ENCODE measurements around the gene CPN1. TPM values are rescaled to one million over a fixed set of nuclear protein-coding genes. Genes with fewer than 3 reads are reported as not detected.

CPN1 gene
- total and polyA plus RNA-seq, 2 of the 8 experiments (the other 6 are each of a cell fraction or from before 2014, with no cell fraction given), result 0.15 to 0.20 TPM

DNA sequence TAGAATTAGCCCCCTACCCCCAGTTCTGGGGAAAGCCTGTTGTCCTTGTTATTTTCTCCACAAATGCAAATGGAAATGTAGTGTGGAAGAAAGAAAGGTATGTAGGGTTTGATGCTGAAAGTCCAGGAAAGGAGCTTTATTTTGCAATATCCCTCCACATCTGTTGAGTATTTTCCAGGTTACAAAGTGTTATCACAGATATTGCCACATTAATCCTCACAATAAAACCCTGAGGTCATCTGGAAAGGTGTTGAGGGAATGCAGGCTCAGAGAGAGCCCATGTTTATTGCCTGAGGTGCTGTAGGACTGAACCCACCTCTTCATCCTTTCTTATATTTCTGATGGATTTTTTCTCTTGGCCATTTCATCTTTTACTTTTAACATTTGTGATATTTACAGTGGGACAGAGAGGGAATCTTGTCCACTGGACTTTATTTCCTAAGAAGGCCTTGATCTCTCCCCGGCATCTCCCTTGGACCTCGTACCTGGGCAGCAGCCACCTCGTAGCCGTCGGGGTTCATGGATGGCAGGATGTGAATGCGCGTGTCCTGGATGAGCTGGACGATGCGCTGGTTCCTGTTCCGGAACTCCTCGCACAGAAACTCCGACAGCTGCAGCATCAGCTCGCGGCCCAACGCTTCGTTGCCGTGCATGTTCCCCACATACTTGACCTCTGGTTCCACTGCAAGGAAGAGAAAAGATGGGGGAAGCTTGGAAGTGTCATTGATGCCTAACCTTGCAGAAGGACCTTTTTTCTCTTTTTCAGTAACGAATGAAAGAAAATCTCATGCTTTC lies 6.0 kb downstream of the CPN1 start (continued):
- TF ChIP-seq, protein P1, sequence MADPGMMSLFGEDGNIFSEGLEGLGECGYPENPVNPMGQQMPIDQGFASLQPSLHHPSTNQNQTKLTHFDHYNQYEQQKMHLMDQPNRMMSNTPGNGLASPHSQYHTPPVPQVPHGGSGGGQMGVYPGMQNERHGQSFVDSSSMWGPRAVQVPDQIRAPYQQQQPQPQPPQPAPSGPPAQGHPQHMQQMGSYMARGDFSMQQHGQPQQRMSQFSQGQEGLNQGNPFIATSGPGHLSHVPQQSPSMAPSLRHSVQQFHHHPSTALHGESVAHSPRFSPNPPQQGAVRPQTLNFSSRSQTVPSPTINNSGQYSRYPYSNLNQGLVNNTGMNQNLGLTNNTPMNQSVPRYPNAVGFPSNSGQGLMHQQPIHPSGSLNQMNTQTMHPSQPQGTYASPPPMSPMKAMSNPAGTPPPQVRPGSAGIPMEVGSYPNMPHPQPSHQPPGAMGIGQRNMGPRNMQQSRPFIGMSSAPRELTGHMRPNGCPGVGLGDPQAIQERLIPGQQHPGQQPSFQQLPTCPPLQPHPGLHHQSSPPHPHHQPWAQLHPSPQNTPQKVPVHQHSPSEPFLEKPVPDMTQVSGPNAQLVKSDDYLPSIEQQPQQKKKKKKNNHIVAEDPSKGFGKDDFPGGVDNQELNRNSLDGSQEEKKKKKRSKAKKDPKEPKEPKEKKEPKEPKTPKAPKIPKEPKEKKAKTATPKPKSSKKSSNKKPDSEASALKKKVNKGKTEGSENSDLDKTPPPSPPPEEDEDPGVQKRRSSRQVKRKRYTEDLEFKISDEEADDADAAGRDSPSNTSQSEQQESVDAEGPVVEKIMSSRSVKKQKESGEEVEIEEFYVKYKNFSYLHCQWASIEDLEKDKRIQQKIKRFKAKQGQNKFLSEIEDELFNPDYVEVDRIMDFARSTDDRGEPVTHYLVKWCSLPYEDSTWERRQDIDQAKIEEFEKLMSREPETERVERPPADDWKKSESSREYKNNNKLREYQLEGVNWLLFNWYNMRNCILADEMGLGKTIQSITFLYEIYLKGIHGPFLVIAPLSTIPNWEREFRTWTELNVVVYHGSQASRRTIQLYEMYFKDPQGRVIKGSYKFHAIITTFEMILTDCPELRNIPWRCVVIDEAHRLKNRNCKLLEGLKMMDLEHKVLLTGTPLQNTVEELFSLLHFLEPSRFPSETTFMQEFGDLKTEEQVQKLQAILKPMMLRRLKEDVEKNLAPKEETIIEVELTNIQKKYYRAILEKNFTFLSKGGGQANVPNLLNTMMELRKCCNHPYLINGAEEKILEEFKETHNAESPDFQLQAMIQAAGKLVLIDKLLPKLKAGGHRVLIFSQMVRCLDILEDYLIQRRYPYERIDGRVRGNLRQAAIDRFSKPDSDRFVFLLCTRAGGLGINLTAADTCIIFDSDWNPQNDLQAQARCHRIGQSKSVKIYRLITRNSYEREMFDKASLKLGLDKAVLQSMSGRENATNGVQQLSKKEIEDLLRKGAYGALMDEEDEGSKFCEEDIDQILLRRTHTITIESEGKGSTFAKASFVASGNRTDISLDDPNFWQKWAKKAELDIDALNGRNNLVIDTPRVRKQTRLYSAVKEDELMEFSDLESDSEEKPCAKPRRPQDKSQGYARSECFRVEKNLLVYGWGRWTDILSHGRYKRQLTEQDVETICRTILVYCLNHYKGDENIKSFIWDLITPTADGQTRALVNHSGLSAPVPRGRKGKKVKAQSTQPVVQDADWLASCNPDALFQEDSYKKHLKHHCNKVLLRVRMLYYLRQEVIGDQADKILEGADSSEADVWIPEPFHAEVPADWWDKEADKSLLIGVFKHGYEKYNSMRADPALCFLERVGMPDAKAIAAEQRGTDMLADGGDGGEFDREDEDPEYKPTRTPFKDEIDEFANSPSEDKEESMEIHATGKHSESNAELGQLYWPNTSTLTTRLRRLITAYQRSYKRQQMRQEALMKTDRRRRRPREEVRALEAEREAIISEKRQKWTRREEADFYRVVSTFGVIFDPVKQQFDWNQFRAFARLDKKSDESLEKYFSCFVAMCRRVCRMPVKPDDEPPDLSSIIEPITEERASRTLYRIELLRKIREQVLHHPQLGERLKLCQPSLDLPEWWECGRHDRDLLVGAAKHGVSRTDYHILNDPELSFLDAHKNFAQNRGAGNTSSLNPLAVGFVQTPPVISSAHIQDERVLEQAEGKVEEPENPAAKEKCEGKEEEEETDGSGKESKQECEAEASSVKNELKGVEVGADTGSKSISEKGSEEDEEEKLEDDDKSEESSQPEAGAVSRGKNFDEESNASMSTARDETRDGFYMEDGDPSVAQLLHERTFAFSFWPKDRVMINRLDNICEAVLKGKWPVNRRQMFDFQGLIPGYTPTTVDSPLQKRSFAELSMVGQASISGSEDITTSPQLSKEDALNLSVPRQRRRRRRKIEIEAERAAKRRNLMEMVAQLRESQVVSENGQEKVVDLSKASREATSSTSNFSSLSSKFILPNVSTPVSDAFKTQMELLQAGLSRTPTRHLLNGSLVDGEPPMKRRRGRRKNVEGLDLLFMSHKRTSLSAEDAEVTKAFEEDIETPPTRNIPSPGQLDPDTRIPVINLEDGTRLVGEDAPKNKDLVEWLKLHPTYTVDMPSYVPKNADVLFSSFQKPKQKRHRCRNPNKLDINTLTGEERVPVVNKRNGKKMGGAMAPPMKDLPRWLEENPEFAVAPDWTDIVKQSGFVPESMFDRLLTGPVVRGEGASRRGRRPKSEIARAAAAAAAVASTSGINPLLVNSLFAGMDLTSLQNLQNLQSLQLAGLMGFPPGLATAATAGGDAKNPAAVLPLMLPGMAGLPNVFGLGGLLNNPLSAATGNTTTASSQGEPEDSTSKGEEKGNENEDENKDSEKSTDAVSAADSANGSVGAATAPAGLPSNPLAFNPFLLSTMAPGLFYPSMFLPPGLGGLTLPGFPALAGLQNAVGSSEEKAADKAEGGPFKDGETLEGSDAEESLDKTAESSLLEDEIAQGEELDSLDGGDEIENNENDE (IDR thresholded peaks at IDR 0.05; ENCODE audit: insufficient replicate concordance, low read length), result no peak
- TF ChIP-seq TAF1 (IDR thresholded peaks at IDR 0.05; ENCODE audit: low read depth, low read length) (no peak), BCL11A (IDR thresholded peaks at IDR 0.05; ENCODE audit: low read depth in 2 of 2, low read length in 2 of 2) (no peak), EP300 (IDR thresholded peaks at IDR 0.05; ENCODE audit: borderline replicate concordance in 1 of 2, low read depth in 2 of 2, low read length in 2 of 2) (no peak), TEAD4 (IDR thresholded peaks at IDR 0.05; ENCODE audit: low read depth, low read length) (no peak), SAP30 (IDR thresholded peaks at IDR 0.05; ENCODE audit: insufficient read depth, insufficient replicate concordance, low read length) (no peak), GTF2F1 (IDR thresholded peaks at IDR 0.05; ENCODE audit: borderline replicate concordance, low read depth, low read length) (no peak), HDAC6 (IDR thresholded peaks at IDR 0.05; ENCODE audit: low read depth, low read length) (no peak)
